DND-41 (cell line): Measurements from ENCODE around the gene XPNPEP3.

Source experiments
- ATAC-seq: fragments of 200-7000 bp; cut with Tn5 transposase; 3 replicates; pipeline ENCODE4 v1.9.1; 2021; ENCODE audit warnings: low read depth; ENCODE audit not compliant: insufficient read depth
- DNase-seq: peaks from one replicate; pipeline ENCODE4 v3.0.0-alpha.2; 2020
- H2AFZ ChIP-seq: 2 replicates; pipeline ENCODE4 v1.6.0; 2012; ENCODE audit warnings: low read depth, low read length
- H3K27ac ChIP-seq: 2 replicates; pipeline ENCODE4 v1.5.1; 2012; ENCODE audit warnings: low read length, inconsistent platforms
- H3K27me3 ChIP-seq: fragments of 200-600 bp; sonication (generic); 2 replicates; pipeline ENCODE4 v1.6.0; 2012; ENCODE audit warnings: low read length, mild to moderate bottlenecking, inconsistent platforms; ENCODE audit not compliant: insufficient read depth, poor library complexity
- H3K36me3 ChIP-seq: 2 replicates; pipeline ENCODE4 v1.5.1; 2012; ENCODE audit warnings: low read length, inconsistent platforms; ENCODE audit not compliant: insufficient read depth
- H3K4me1 ChIP-seq: 2 replicates; pipeline ENCODE4 v1.5.1; 2012; ENCODE audit warnings: mild to moderate bottlenecking, low read length; ENCODE audit not compliant: insufficient read depth
- H3K4me2 ChIP-seq: 2 replicates; pipeline ENCODE4 v1.6.0; 2012; ENCODE audit warnings: mild to moderate bottlenecking, moderate library complexity, low read length, inconsistent platforms; ENCODE audit not compliant: insufficient read depth
- H3K4me3 ChIP-seq, 2 experiments: fragments of 200-600 bp in 1 of 2; shearing (Covaris generic) in 1 of 2; 2 replicates each; pipeline ENCODE4 v1.5.1; 2012 to 2016; ENCODE audit warnings: inconsistent platforms in 2 of 2, low read length in 2 of 2, mild to moderate bottlenecking in 2 of 2, low read depth in 1 of 2, moderate library complexity in 1 of 2
- H3K79me2 ChIP-seq: 2 replicates; pipeline ENCODE4 v1.6.0; 2012; ENCODE audit warnings: low read length, inconsistent platforms; ENCODE audit not compliant: insufficient read depth
- H3K9ac ChIP-seq: 2 replicates; pipeline ENCODE4 v1.6.0; 2012; ENCODE audit warnings: low read depth, mild to moderate bottlenecking, inconsistent platforms, low read length, moderate library complexity
- H3K9me3 ChIP-seq: 2 replicates; pipeline ENCODE4 v1.5.1; 2012; ENCODE audit warnings: low read length, moderate library complexity, mild to moderate bottlenecking, inconsistent platforms; ENCODE audit not compliant: insufficient read depth, severe bottlenecking
- H4K20me1 ChIP-seq: 2 replicates; pipeline ENCODE4 v1.6.0; 2012; ENCODE audit warnings: low read length; ENCODE audit not compliant: insufficient read depth
- CTCF ChIP-seq: IDR thresholded peaks from 2 replicates; pipeline ENCODE4 v1.5.1; 2012; ENCODE audit warnings: borderline replicate concordance, low read length, moderate library complexity, mild to moderate bottlenecking; ENCODE audit not compliant: poor library complexity, severe bottlenecking; ENCODE audit errors: extremely low read depth
- EZH2 ChIP-seq: IDR thresholded peaks from 3 replicates; pipeline ENCODE4 v1.6.1; 2012; ENCODE audit warnings: borderline replicate concordance, low read depth, mild to moderate bottlenecking, moderate library complexity, low read length, inconsistent platforms; ENCODE audit not compliant: severe bottlenecking

Gene XPNPEP3

GRCh38 chr22:40972587-40972986, 115.6 kb downstream of the XPNPEP3 start:
- no peak overlapping the region for H3K4me2 ChIP-seq
- no peaks in the 10 kb centered on the region for H3K9me3 ChIP-seq
- DNase-seq = no peak
- no peaks in the 10 kb centered on the region for H3K4me1 ChIP-seq
- ATAC-seq = no peak
- H3K27ac ChIP-seq = no peak overlapping the region
- peaks cover 46% of the 10 kb centered on the region for H3K36me3 ChIP-seq
- H3K9ac ChIP-seq = no peak overlapping the region
- no peak for TF ChIP-seq EZH2
- TF ChIP-seq CTCF = no peak
- H3K79me2 ChIP-seq = no peaks in the 10 kb centered on the region
- H4K20me1 ChIP-seq = peaks cover 6% of the 10 kb centered on the region; the same call in 1 of the 2 replicates
- H3K27me3 ChIP-seq = no peaks in the 10 kb centered on the region
- H3K4me3 ChIP-seq = no peak overlapping the region
- H2AFZ ChIP-seq = no peak overlapping the region

- Histone ChIP-seq H3K9ac (no peak overlapping the region), H3K27me3 (no peaks in the 10 kb centered on the region), H3K4me3 (no peak overlapping the region), H2AFZ (no peak overlapping the region), H3K9me3 (no peaks in the 10 kb centered on the region), H3K36me3 (peaks cover 40% of the 10 kb centered on the region), H3K4me2 (no peak overlapping the region), H4K20me1 (peaks cover 6% of the 10 kb centered on the region; the same call in 1 of the 2 replicates), H3K27ac (no peak overlapping the region), H3K4me1 (no peaks in the 10 kb centered on the region), H3K79me2 (no peaks in the 10 kb centered on the region)
- TF ChIP-seq CTCF (no peak), EZH2 (no peak)
- ATAC-seq (no peak), DNase-seq (no peak)
Observed at GRCh38 chr22:40973144-40973543, 116.2 kb downstream of the XPNPEP3 start.

GRCh38 chr22:40975366-40975765, 118.4 kb downstream of the XPNPEP3 start:
- H3K9me3 ChIP-seq = no peaks in the 10 kb centered on the region
- no peak overlapping the region for H3K9ac ChIP-seq
- no peak overlapping the region for H3K27ac ChIP-seq
- peaks cover 21% of the 10 kb centered on the region for H3K36me3 ChIP-seq
- H2AFZ ChIP-seq = no peak overlapping the region
- no peaks in the 10 kb centered on the region for H3K79me2 ChIP-seq
- no peak for TF ChIP-seq EZH2
- H3K4me2 ChIP-seq = no peak overlapping the region
- no peak for ATAC-seq
- no peak overlapping the region for H3K4me3 ChIP-seq
- H4K20me1 ChIP-seq = peaks cover 6% of the 10 kb centered on the region; the same call in 1 of the 2 replicates
- H3K4me1 ChIP-seq = no peaks in the 10 kb centered on the region
- no peaks in the 10 kb centered on the region for H3K27me3 ChIP-seq
- no peak for DNase-seq

GRCh38 chr22:40976866-40977700, 120.1 kb downstream of the XPNPEP3 start:
- no peak overlapping the region for H3K4me3 ChIP-seq
- no peaks in the 10 kb centered on the region for H3K4me1 ChIP-seq
- no peak overlapping the region for H3K27ac ChIP-seq
- no peak for ATAC-seq
- no peak overlapping the region for H3K9ac ChIP-seq
- no peaks in the 10 kb centered on the region for H3K27me3 ChIP-seq
- no peaks in the 10 kb centered on the region for H3K79me2 ChIP-seq
- no peak for DNase-seq
- no peaks in the 10 kb centered on the region for H3K9me3 ChIP-seq
- H2AFZ ChIP-seq = no peak overlapping the region
- TF ChIP-seq EZH2 (no peak), CTCF (no peak)
- H4K20me1 ChIP-seq = peaks cover 3% of the 10 kb centered on the region; the same call in 1 of the 2 replicates
- peaks cover 9% of the 10 kb centered on the region for H3K36me3 ChIP-seq
- no peak overlapping the region for H3K4me2 ChIP-seq
